Lower leg skin (tissue), 4 donors: ENCODE measurements around the gene FBLN2. TPM values are rescaled to one million over a fixed set of nuclear protein-coding genes. Genes with fewer than 3 reads are reported as not detected.
A peak's percentile ranks its signal among the peaks of the same experiment; 100 is the strongest.

ENCODE experiments used
- DNase-seq, 2 donors: peaks; one replicate each; pipeline ENCODE4 v3.0.0-alpha.2; 2019; ENCODE audit warnings: low spot score in 2 of 2
- H3K4me3 ChIP-seq: fragments of 200-600 bp; sonication (generic); 2 replicates; pipeline ENCODE4 v1.5.1; 2017; ENCODE audit warnings: mild to moderate bottlenecking, low read depth; ENCODE audit not compliant: poor library complexity, severe bottlenecking
- POLR2A ChIP-seq, 2 donors: fragments of 450-650 bp; IDR thresholded peaks; one replicate each; pipeline ENCODE4 v1.6.1; 2016 to 2017; ENCODE audit warnings: antibody characterized with exemption in 2 of 2, mild to moderate bottlenecking in 1 of 2, moderate library complexity in 1 of 2
- WGBS, 2 donors: methylation state at CpG; one replicate each; pipeline ENCODE4 v1.1.5; 2018; 5-methylcytosine and 5-hydroxymethylcytosine counted together
- intact Hi-C: fragments of 100-400 bp; cut with DNase I; formaldehyde crosslinking; loops from one replicate; pipeline ENCODE4 v1.15.0; 2023; ENCODE audit warnings: low total_unique reads
- total RNA-seq, 4 donors: library from RNA; depleted of rRNA; stranded (reverse); fragments of >200 nt; gene quantifications; one replicate each; pipeline ENCODE4 v1.1.0, GENCODE V29; 2016
- TF ChIP-seq, protein P1 (sequence below), 3 donors: fragments of 450-650 bp; IDR thresholded peaks; one replicate each; pipeline ENCODE4 v1.5.1; 2016; ENCODE audit warnings: antibody characterized with exemption in 3 of 3, mild to moderate bottlenecking in 3 of 3, moderate library complexity in 2 of 3

The FBLN2 gene
- total RNA-seq, 4 donors from 2014 or later: 40.1 to 153 (median 64.0) TPM

DNA sequence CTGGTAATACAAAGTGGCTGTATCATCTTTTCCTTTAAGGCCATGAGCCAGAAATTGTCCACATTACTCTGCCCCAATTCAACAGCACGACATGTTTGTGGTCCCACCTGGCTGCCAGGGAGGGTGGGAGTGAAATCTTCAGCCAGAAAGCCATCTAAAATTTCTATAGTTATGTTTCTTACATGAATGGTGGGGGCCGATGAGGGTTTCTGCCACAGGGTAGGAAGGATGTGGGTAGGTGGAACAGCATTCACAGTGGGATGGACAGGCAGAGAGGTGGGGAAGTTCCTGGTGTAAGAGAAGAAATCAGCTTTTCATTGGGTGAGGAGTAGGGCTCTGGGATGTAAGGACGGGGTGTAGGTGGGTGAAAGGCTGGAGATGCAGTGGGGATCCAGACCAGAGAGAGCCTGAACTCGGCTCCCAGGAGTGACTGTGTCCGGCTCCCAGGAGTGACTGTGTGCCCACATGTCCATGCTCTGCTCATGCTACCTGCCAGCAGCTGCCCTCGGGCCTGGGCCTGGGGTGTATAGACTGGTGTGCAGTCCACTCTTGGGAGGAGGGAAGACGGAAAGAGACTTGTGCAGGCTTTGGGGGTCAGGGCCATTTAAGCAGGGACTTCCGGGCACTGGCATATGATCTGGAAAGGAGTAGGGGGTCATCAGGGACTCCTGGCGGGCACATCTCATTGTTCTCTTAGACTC lies 3.8 kb upstream of the FBLN2 start:
- intact Hi-C loops: no loop called here
- DNase-seq: no peak
- WGBS, 2 donors: 64 to 66% methylated on average over 9 of the region's 9 CpGs
- TF ChIP-seq POLR2A (IDR thresholded peaks at IDR 0.05): no peak
- TF ChIP-seq, protein P1, sequence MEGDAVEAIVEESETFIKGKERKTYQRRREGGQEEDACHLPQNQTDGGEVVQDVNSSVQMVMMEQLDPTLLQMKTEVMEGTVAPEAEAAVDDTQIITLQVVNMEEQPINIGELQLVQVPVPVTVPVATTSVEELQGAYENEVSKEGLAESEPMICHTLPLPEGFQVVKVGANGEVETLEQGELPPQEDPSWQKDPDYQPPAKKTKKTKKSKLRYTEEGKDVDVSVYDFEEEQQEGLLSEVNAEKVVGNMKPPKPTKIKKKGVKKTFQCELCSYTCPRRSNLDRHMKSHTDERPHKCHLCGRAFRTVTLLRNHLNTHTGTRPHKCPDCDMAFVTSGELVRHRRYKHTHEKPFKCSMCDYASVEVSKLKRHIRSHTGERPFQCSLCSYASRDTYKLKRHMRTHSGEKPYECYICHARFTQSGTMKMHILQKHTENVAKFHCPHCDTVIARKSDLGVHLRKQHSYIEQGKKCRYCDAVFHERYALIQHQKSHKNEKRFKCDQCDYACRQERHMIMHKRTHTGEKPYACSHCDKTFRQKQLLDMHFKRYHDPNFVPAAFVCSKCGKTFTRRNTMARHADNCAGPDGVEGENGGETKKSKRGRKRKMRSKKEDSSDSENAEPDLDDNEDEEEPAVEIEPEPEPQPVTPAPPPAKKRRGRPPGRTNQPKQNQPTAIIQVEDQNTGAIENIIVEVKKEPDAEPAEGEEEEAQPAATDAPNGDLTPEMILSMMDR (IDR thresholded peaks at IDR 0.05): no peak
- H3K4me3 ChIP-seq: no peak overlapping the region

DNA sequence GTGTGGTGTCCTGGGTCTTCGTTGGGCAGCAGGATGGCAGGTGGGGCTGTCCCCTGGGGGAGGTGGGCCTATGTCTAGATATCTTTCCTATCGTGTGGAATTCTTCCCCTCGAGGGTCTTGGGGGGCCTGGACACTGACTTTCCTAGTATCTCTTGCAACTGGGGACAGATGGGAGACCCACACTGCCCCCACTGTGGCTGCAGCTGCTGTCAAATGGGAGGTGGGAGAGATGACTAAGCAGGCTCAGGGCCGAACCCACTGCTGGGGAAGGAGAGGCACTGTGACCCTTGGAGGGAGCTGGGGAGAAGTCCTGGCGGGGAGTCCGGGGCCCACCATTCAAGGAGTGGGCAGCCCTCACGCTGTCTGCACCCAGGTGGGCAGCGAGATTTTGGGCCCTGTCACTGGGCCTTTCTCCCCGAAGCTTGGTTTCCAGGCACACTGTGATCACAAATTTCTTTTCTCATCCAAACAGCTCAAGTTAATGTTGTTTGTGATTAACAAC lies 2.9 kb upstream of the FBLN2 start:
- intact Hi-C loops: no loop called here
- no peak for TF ChIP-seq POLR2A (IDR thresholded peaks at IDR 0.05)
- TF ChIP-seq, protein P1 (IDR thresholded peaks at IDR 0.05): no peak
- DNase-seq: no peak
- H3K4me3 ChIP-seq: no peak overlapping the region
- WGBS, 2 donors: 81 to 88% methylated on average over 9 of the region's 9 CpGs

DNA sequence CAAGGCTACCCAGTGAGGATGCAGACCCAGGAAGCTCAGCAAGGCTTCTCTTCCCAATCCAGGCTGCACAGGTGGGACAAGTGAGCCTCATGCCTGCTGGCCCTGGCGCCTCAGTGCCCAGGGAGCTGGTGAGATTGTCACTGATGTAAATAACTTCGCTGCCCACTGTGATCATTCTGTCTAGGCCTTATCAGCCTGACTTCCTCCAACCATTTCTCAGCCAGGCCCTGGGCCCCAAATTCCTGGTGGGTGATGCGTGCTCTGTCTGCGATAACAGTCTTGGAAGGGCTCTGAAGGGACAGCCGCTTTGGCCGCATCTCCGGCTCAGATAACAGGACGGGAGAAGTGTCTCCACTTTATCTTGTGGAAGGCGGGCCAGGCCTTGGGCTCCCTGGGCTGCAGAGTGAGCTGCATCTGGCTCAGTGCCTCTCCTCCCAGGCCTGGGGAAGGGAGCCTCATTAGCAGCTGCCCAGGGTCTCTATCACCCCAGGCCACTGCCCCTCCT lies 2.2 kb upstream of the FBLN2 start:
- WGBS, 2 donors: 80 to 83% methylated on average over 7 to 8 of the region's 9 CpGs
- TF ChIP-seq POLR2A (IDR thresholded peaks at IDR 0.05): no peak
- no peak overlapping the region for H3K4me3 ChIP-seq
- DNase-seq: no peak
- intact Hi-C loops: no loop called here

DNA sequence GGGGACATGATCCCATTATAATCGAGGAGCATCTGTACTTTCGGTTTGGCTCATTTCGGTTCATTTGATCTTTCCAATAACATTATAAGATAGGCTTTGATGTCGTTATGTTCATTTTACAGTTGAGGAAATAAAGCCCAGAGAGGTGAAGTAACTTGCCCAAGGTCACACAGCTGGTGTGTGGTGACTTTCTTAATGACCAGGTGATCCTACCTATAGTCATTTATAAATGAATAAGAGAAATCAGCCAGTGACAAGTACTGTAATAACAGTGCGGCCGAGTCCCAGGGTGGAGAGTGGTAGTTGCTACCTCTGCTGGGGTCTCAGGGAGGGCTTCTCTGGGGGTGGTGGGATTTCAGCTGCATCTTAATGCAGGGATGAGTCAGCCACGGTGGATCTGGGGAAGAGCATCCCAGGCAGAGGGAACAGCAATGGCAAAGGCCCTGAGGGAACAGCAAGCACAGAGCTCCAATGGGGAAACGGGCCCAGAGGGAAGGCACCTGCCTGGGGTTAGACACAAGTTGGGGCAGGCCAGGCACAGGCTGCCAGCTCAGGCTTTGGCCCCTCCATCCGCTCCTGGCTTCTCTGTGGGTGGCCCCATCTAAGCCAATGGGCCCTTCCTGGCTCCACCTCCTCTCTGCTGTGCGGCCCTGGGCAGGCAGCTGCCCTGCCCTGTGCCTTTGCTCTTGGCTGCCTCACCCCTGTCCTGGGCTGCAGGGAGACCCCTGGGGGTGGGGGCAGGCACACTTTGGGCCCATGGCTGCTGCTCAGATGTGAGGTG lies 1.1 kb upstream of the FBLN2 start:
- H3K4me3 ChIP-seq: no peak overlapping the region
- WGBS, 2 donors: 68 to 75% methylated on average over 9 to 10 of the region's 10 CpGs
- intact Hi-C loops: no loop called here
- DNase-seq: no peak
- TF ChIP-seq, protein P1 (IDR thresholded peaks at IDR 0.05): no peak
- no peak for TF ChIP-seq POLR2A (IDR thresholded peaks at IDR 0.05)

DNA sequence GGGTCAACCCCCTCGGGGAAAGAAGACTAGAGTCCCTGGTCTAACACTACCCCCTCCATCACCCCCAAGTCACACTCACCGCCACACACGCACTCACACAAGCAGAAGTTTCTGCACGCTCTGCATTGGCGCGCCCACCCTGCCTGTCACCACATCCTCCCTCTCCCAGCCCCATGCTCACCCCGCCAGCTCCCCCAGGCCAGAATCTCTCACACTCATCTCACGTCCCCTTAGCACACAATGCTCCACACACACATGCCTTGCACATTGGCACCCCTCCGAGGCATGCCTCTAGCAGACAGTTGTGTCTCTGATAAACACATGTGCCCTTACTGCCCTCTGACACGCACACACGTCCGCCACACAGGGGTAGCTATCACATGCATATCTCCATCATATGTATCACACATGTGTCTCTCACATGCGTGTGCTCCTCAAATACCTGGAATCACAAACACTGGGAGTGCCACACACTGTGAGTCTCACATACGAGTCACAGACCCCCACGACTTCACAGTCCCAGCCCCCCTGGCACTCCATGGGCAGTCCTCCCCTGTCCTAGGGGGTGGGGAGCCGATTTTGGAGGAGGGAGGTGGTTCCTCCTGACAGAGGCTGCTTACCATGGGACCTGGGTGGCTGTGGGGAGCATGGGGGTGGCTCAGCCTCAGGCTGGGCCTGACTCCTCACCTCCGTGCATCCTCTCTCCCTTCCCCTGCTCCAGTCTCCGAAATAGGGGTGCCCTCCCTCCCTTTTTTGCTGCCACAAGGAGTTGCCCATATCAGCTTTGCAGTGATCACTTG lies 898 bp downstream of the FBLN2 start:
- intact Hi-C loops: no loop called here
- peak overlapping the region; percentile 20 for H3K4me3 ChIP-seq
- TF ChIP-seq, protein P1 (IDR thresholded peaks at IDR 0.05): no peak
- no peak for TF ChIP-seq POLR2A (IDR thresholded peaks at IDR 0.05)
- WGBS, 2 donors: 52 to 71% methylated on average over 18 of the region's 18 CpGs
- DNase-seq: no peak

DNA sequence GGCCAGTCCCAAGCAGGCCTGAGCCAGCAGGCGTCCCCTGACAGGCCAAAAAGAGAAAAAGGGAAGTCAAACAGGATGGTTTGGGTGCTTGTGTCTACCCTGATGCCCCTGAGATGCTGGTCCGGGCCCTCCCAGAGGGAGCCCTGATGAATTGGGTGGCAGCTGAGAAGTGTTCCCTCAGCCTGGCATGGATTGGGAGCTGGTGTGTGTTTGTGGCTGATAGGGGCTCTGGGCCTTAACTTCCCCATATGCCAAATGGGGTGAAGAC lies 1.4 kb downstream of the FBLN2 start:
- 38 to 46% methylated on average over 2 of the region's 2 CpGs for WGBS, 2 donors
- H3K4me3 ChIP-seq: no peak overlapping the region
- DNase-seq: no peak
- no peak for TF ChIP-seq POLR2A (IDR thresholded peaks at IDR 0.05)
- TF ChIP-seq, protein P1 (IDR thresholded peaks at IDR 0.05): no peak
- intact Hi-C loops: no loop called here
